Measurements from ENCODE around the gene ARPC5L. TPM values are rescaled to one million over a fixed set of nuclear protein-coding genes. Genes with fewer than 3 reads are reported as not detected.
A peak's percentile ranks its signal among the peaks of the same experiment; 100 is the strongest.

ARPC5L gene
- total RNA-seq, 6 experiments from 2014 or later: 39.0 to 55.9 (median 44.7) TPM

- Mint-ChIP-seq H3K9me3 (no peaks in the 10 kb centered on the region), H3K36me3 (ENCODE audit: low read depth) (peaks cover 17% of the 10 kb centered on the region), H3K4me1 (ENCODE audit: low read depth) (no peaks in the 10 kb centered on the region), H3K4me3 (no peak overlapping the region), H3K27me3 (ENCODE audit: insufficient read depth) (no peaks in the 10 kb centered on the region; the same call in 1 of the 2 replicates), H3K27ac (no peak overlapping the region)
- no peak for DNase-seq
- no peak for TF ChIP-seq CTCF (IDR thresholded peaks at IDR 0.05)
These were observed 28.2 kb downstream of the ARPC5L start for GRCh38 chr9:124890179-124890578.

GRCh38 chr9:124894035-124894740, 32.3 kb downstream of the ARPC5L start:
- Mint-ChIP-seq H3K27me3 (ENCODE audit: insufficient read depth) (no peaks in the 10 kb centered on the region), H3K27ac (no peak overlapping the region; the same call in 1 of the 2 replicates), H3K36me3 (ENCODE audit: low read depth) (peaks cover 20% of the 10 kb centered on the region), H3K4me3 (no peak overlapping the region), H3K9me3 (no peaks in the 10 kb centered on the region), H3K4me1 (ENCODE audit: low read depth) (no peaks in the 10 kb centered on the region)
- no peak for DNase-seq
- no peak for TF ChIP-seq CTCF (IDR thresholded peaks at IDR 0.05)

- H3K27ac Mint-ChIP-seq: no peak overlapping the region; the same call in 1 of the 2 replicates
- peaks cover 20% of the 10 kb centered on the region for H3K36me3 Mint-ChIP-seq (ENCODE audit: low read depth)
- H3K4me3 Mint-ChIP-seq: no peak overlapping the region
- DNase-seq: peak; percentile 39
- H3K27me3 Mint-ChIP-seq (ENCODE audit: insufficient read depth): no peaks in the 10 kb centered on the region
- H3K4me1 Mint-ChIP-seq (ENCODE audit: low read depth): no peaks in the 10 kb centered on the region
- H3K9me3 Mint-ChIP-seq: no peaks in the 10 kb centered on the region
- TF ChIP-seq CTCF (IDR thresholded peaks at IDR 0.05): peak; percentile 69
These were observed 32.8 kb downstream of the ARPC5L start for GRCh38 chr9:124894741-124895170.

GRCh38 chr9:124897570-124898460, 35.9 kb downstream of the ARPC5L start:
- H3K27ac Mint-ChIP-seq: no peak overlapping the region

More at GRCh38 chr9:124897570-124898460, 35.9 kb downstream of the ARPC5L start:
- TF ChIP-seq CTCF (IDR thresholded peaks at IDR 0.05): no peak
- Mint-ChIP-seq H3K4me3 (no peak overlapping the region), H3K4me1 (ENCODE audit: low read depth) (peaks cover 7% of the 10 kb centered on the region; the same call in 1 of the 2 replicates), H3K36me3 (ENCODE audit: low read depth) (peaks cover 23% of the 10 kb centered on the region), H3K27me3 (ENCODE audit: insufficient read depth) (no peaks in the 10 kb centered on the region), H3K9me3 (no peaks in the 10 kb centered on the region)
- DNase-seq: no peak
